ENCODE measurements around the gene DNAJC1. TPM values are rescaled to one million over a fixed set of nuclear protein-coding genes. Genes with fewer than 3 reads are reported as not detected.
"Not testable (repeated sequence)": the region's sequence is repeated elsewhere in the genome, so short reads cannot be mapped to it uniquely, and the experiment has no call there.

Gene DNAJC1
- total RNA-seq, 1 donor from 2014 or later, result 18.2 TPM

DNA sequence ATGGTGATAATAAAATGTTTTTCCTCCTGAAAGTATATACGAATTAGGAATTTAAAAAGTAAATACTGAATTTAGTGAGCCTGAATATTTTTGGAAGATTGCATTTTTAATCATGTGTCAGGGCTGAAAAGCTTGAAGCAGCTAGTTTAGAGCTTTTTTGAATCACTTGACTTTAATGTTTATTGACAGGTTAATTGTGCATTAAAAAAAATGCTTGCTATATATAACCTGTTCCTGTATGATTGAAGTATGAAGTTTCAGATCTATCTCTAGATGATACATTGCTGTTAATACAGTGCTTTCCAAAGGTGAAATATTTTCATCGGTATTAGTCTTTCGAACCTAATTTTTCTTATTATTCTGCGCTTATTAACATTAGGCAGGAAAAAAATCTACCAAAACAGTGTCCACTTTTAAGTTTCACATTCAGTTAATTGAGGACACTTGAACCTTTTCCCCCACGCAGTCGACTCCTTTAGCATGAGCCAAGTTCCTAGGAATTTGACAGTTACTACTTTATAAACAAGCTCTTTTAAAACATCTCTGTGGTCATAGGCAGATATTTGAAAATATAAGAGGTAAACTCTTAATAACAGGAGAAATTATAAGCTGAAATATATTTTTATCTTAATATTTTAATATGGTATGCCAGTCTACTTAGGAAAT, 282.4 kb downstream of the DNAJC1 start:
- no peaks in the 10 kb centered on the region for H3K27me3 Mint-ChIP-seq
- H3K9me3 Mint-ChIP-seq, result no peaks in the 10 kb centered on the region
- DNase-seq (ENCODE audit: extremely low spot score, unreplicated experiment), result no peak
- H3K36me3 Mint-ChIP-seq, result peaks cover 17% of the 10 kb centered on the region
- no peak overlapping the region for H3K27ac Mint-ChIP-seq
- H3K4me3 Mint-ChIP-seq, result no peak overlapping the region
- TF ChIP-seq, protein P1, sequence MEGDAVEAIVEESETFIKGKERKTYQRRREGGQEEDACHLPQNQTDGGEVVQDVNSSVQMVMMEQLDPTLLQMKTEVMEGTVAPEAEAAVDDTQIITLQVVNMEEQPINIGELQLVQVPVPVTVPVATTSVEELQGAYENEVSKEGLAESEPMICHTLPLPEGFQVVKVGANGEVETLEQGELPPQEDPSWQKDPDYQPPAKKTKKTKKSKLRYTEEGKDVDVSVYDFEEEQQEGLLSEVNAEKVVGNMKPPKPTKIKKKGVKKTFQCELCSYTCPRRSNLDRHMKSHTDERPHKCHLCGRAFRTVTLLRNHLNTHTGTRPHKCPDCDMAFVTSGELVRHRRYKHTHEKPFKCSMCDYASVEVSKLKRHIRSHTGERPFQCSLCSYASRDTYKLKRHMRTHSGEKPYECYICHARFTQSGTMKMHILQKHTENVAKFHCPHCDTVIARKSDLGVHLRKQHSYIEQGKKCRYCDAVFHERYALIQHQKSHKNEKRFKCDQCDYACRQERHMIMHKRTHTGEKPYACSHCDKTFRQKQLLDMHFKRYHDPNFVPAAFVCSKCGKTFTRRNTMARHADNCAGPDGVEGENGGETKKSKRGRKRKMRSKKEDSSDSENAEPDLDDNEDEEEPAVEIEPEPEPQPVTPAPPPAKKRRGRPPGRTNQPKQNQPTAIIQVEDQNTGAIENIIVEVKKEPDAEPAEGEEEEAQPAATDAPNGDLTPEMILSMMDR (conservative IDR thresholded peaks at IDR 0.05), result no peak
- H3K4me1 Mint-ChIP-seq (ENCODE audit: unreplicated experiment), result peaks cover 29% of the 10 kb centered on the region

DNA sequence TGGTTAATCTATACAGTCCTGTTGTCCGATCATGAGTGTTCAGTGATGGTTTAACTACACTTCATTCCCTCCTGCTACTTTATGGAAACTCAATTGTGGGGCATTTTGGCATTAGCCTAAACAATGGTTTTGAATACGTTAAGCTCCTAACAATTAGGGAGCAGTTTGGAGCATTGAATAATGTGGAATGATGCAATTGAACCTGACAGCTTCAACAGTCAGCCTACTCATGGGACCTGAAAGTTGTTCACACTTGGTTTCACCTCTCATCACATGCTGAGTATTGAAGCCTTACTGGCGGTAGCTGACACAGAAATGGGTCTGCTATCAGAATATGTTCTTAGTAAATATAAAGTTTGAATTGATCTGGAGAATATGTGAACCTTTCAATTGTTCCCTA, 283.4 kb downstream of the DNAJC1 start:
- peaks cover 33% of the 10 kb centered on the region for H3K4me1 Mint-ChIP-seq (ENCODE audit: unreplicated experiment)
- no peaks in the 10 kb centered on the region for H3K9me3 Mint-ChIP-seq
- peaks cover 22% of the 10 kb centered on the region for H3K36me3 Mint-ChIP-seq
- no peaks in the 10 kb centered on the region for H3K27me3 Mint-ChIP-seq
- H3K27ac Mint-ChIP-seq, result no peak overlapping the region
- H3K4me3 Mint-ChIP-seq, result no peak overlapping the region
- DNase-seq (ENCODE audit: extremely low spot score, unreplicated experiment), result no peak
- TF ChIP-seq, protein P1 (conservative IDR thresholded peaks at IDR 0.05), result no peak

DNA sequence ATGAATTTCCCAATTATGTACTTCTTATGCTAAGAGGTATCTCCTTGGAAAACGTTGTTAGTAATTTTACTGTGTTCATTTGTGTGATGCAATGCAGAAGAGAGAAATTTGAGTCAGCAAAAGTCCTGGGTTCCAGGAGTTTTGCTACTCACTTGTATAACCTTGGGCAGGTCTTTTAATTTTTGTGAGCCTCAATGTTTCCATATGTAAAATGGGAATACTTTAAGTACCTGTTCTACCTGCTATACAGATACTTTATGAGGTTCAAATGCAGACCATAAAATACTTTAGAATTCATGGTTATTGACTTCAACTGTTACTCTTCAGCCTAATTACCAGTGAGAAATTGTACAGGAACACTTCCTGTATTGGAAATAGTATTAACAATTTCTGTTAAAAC, 284.0 kb downstream of the DNAJC1 start:
- peaks cover 29% of the 10 kb centered on the region for H3K4me1 Mint-ChIP-seq (ENCODE audit: unreplicated experiment)
- H3K4me3 Mint-ChIP-seq, result no peak overlapping the region
- no peak overlapping the region for H3K27ac Mint-ChIP-seq
- no peaks in the 10 kb centered on the region for H3K9me3 Mint-ChIP-seq
- no peak for DNase-seq (ENCODE audit: extremely low spot score, unreplicated experiment)
- H3K27me3 Mint-ChIP-seq, result no peaks in the 10 kb centered on the region
- TF ChIP-seq, protein P1 (conservative IDR thresholded peaks at IDR 0.05), result no peak
- peaks cover 20% of the 10 kb centered on the region for H3K36me3 Mint-ChIP-seq

DNA sequence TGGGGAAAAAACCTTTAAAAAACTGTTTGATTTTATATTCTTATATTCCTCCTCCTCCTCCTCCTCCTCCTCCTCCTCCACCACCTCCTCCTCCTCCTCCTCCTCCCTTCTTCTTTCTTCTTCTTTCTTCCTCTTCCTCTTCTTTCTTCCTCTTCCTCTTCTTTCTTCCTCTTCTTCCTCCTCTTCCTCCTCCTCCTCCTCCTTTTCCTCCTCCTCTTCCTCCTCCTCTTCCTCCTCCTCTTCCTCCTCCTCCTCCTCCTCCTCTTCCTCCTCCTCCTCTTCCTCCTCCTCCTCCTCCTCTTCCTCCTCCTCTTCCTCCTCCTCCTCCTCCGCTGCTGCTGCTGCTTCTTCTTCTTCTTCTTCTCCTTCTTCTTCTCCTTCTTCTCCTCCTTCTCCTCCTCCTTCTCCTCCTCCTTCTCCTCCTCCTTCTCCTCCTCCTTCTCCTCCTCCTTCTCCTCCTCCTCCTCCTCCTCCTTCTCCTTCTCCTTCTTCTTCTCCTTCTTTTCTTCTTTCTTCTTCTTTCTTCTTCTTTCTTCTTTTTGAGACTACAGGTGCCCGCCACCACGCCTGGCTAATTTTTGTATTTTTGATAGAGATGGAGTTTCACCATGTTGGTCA, 286.0 kb downstream of the DNAJC1 start:
- not testable (repeated sequence) for H3K4me3 Mint-ChIP-seq; H3K9me3 Mint-ChIP-seq; H3K27me3 Mint-ChIP-seq; H3K27ac Mint-ChIP-seq; DNase-seq (ENCODE audit: extremely low spot score, unreplicated experiment)
- Mint-ChIP-seq H3K4me1 (ENCODE audit: unreplicated experiment) (peaks cover 23% of the 10 kb centered on the region), H3K36me3 (peaks cover 28% of the 10 kb centered on the region)

DNA sequence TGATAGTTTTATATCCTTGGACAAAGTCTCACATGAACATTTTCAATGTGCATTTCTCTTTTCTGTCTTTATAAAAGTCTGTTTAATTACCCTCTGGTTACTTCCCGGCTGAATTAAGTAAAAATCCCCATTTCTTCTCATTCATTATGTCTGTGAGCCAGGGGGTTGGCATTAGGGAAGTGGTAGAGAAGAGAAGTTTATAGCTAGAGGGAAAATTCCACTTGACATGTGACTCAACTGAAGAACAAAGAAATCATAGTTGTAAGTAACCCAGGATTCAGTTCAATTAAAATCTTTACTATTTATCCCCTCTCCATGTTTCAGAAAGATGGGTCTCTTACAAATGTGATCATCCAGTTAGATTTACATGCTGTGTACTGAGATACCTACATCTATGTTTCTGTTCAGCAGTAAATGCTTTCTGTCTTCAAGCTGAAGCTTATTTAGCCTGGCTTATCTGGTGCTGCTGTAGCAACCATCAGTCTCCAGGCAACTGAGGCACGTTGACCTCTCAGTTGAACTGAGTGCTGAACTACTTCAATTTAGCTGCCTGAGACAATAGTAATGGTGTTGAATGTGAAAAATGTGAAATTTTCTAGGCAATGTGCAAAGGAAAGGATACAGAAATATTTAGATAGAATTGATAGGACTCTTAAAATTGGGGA, 287.9 kb downstream of the DNAJC1 start:
- Mint-ChIP-seq H3K4me1 (ENCODE audit: unreplicated experiment) (peaks cover 23% of the 10 kb centered on the region), H3K27me3 (no peaks in the 10 kb centered on the region), H3K4me3 (peak overlapping the region; percentile 26), H3K9me3 (no peaks in the 10 kb centered on the region), H3K36me3 (peaks cover 32% of the 10 kb centered on the region), H3K27ac (peak overlapping the region; percentile 70)
- no peak for DNase-seq (ENCODE audit: extremely low spot score, unreplicated experiment)
- TF ChIP-seq, protein P1 (conservative IDR thresholded peaks at IDR 0.05), result no peak

DNA sequence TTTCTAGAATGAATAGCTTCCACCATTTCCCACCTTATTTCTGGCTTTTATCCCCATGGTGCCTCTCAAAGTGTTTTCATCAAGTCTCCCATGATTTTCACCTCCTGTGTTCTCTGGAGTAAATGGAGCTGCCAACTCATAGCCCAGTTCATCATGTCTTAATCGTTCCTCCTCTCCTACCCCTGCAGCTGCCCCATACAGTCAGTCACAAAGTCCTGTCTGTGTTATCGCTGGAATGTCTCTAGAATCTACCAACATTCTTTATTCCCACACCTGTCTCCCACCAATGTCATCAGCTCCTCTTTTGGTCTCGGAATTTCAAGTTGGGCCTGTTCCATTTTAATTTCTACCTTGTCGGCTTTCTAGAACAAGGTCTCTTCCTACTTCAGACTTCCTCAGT, 290.6 kb downstream of the DNAJC1 start:
- DNase-seq (ENCODE audit: extremely low spot score, unreplicated experiment), result no peak
- peak overlapping the region; percentile 43 for H3K27ac Mint-ChIP-seq
- peaks cover 21% of the 10 kb centered on the region for H3K4me1 Mint-ChIP-seq (ENCODE audit: unreplicated experiment)
- H3K4me3 Mint-ChIP-seq, result no peak overlapping the region
- no peaks in the 10 kb centered on the region for H3K27me3 Mint-ChIP-seq
- peaks cover 34% of the 10 kb centered on the region for H3K36me3 Mint-ChIP-seq
- no peaks in the 10 kb centered on the region for H3K9me3 Mint-ChIP-seq
- TF ChIP-seq, protein P1 (conservative IDR thresholded peaks at IDR 0.05), result no peak
